GM19468 (cell line): ENCODE results near the gene CARD6.
"Not testable (repeated sequence)": the region's sequence is repeated elsewhere in the genome, so short reads cannot be mapped to it uniquely, and the experiment has no call there.

Experiments
- ATAC-seq: cut with Tn5 transposase; IDR thresholded peaks from one replicate; pipeline ENCODE4 v1.9.1; 2021; ENCODE audit warnings: mild to moderate bottlenecking, moderate library complexity, moderate number of reproducible peaks; ENCODE audit not compliant: unreplicated experiment; ENCODE audit errors: extremely low read depth

The CARD6 gene

DNA sequence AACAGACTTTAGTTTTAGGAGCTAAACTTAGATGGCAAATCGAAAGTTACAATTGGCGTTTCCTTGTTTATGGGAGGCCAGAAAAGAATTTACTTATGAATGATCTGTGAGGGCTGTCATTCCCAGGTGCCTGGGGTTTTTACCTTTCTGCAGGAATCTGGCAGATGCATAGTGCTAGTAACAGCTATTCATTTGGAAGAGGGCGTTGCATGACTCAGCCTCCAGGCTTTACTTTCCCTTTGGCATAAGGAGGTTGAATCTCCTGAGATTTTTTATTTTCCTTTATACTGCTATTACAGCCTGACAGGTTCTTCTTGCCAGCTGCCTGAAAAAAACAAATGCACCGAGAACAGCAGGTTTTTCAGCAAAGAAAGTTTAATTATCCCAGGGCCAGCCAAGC is 30.0 kb downstream of the CARD6 start:
- ATAC-seq = no peak

DNA sequence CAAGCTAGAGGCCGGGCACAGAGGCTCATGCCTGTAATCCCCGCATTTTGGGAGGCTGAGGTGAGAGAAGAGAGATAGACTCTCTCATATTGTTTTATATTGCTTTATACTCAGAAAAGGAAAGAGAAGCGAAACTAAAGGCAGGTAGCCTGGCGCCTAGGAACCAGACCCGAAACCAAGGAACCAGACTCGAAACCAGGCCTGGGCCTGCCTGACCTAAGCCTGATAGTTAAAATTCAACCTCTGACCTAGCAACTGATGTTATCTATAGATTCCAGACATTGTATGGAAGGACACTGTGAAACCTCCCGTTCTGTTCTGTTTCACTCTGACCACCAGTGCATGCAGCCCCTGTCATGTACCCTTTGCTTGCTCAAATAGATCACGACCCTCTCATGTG is 31.1 kb downstream of the CARD6 start:
- not testable (repeated sequence) for ATAC-seq

DNA sequence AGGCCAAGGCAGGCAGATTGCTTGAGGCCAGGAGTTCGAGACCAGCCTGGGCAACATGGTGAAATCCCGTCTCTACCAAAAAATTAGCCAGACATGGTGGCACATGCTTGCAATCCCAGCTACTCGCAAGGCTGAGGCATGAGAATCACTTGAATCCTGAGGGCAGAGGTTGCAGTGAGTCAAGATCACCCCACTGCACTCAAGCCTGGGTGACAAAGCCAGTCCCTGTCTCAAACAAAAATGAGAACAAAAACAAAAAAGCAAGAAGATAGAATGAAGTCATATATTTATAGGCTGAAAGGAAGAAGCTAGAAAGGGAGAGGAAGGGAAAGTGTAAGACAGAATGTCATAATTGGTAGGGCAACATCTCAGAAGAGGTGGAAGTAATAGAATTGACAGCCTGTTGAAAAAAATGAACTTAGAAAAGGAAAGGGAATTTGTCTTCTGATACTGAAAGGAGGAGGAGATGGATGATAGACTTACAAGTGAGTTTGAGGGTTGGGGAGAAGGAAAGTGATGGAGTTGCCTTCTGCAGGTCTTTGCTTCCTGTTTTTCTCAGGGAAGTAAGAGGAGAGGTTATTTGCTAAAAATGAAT is 32.2 kb downstream of the CARD6 start:
- ATAC-seq = no peak

DNA sequence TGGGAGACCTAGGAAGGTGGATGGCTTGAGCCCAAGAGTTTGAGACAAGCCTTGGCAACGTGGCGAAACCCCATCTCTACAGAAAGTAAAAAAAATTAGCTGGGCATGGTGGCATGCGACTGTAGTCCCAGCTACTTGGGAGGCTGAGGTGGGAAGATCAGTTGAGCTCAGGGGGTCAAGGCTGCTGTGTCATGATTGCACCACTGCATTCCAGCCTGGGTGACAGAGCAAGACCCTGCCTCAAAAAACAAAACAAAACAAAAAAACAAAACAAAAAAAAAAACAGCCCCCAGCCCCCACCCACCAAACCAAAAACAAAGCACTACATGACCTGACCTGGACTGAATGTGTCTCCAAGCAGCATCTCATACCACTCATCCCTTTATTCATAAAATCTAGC is 34.8 kb downstream of the CARD6 start:
- ATAC-seq = no peak

DNA sequence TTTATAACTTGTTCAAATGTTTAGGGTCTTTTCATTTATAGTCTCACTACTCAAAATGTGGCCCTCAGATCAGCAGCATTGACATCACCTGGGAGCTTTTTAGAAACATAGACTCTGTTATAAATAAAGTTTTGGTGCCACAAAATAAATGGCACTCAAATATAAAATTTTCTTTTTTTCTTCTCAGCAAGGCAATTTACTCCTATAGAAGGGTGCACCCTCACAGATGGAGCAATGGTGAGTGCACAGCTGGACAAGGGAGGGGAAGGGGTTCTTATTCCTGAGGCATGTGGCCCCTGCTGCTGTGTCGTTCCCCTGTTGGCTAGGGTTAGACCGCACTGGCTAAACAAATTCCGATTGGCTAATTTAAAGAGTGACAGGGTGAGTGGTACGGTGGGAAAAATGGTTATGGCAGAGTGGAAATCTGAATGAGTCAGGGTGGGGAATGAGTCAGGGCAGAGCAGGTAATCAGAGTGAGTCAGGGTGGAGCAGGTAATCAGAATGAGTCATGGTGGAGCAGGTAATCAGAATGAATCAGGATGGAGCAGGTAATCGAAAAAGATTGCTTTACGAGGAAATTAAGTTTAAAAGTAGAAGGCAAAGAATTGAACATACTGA is 36.3 kb downstream of the CARD6 start:
- ATAC-seq = no peak

DNA sequence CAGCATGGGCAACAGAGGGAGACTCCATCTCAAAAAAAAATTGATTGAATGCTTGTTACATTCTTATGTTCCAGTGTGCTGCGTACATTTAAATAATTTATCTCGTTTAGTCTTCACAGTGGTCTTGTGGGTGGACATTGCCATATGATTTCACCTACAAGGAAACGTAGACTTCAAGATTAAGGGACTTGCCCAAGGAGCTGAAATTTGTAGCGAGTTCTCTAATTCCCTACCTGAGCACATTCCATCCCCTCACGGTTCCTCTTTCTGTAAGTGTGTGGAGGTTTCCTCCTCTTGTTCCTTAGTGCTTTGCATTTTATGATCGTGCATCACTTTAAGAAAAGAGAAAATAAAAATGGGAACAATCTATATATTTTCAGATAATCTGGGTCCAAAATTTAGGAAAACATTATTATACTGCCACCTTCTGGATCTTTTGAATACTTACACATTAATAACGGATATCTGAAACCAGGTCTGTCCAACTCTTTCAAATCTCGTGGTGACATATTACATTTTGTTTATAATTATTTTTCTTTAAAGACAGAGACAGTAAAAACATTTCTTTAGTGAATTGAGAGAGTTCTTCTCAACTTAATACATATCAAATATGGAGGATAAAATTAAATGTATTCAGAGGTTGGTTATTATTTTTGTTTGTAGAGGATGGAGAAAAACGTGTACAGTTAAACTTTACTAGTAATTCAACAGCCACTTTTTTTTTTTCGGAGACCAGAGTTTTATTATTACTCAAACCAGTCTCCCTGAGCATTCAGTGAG is 38.2 kb downstream of the CARD6 start:
- no peak for ATAC-seq

DNA sequence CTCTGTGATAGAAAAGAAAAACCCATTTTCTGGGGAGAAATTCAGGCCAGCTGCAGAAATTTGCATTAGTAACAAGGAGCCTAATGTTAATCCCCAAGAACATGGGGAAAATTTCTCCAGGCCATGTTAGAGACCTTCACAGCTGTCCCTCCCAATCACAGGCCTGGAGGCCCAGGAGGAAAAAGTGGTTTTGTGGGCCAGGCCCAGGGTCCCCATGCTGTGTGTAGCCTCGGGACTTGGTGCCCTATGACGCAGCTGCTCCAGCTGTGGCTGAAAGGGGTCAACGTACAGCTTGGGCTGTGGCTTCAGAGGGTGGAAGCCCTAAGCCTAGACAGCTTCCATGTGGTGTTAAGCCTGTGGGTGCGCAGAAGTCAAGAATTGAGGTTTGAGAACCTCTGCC is 41.1 kb downstream of the CARD6 start:
- ATAC-seq = no peak

DNA sequence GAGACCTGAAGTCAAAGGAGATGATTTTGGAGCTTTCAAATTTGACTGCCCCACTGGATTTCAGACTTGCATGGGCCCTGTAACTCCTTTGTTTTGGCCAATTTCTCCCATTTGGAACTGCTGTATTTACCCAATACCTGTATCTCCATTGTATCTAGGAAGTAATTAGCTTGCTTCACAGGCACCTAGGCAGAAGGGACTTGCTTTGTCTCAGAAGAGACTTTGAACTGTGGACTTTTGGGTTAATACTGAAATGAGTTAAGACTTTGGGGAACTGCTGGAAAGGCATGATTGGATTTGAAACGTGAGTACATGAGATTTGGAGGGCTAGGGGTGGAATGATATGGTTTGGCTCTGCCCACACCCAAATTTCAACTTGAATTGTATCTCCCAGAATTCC is 41.9 kb downstream of the CARD6 start:
- not testable (repeated sequence) for ATAC-seq

DNA sequence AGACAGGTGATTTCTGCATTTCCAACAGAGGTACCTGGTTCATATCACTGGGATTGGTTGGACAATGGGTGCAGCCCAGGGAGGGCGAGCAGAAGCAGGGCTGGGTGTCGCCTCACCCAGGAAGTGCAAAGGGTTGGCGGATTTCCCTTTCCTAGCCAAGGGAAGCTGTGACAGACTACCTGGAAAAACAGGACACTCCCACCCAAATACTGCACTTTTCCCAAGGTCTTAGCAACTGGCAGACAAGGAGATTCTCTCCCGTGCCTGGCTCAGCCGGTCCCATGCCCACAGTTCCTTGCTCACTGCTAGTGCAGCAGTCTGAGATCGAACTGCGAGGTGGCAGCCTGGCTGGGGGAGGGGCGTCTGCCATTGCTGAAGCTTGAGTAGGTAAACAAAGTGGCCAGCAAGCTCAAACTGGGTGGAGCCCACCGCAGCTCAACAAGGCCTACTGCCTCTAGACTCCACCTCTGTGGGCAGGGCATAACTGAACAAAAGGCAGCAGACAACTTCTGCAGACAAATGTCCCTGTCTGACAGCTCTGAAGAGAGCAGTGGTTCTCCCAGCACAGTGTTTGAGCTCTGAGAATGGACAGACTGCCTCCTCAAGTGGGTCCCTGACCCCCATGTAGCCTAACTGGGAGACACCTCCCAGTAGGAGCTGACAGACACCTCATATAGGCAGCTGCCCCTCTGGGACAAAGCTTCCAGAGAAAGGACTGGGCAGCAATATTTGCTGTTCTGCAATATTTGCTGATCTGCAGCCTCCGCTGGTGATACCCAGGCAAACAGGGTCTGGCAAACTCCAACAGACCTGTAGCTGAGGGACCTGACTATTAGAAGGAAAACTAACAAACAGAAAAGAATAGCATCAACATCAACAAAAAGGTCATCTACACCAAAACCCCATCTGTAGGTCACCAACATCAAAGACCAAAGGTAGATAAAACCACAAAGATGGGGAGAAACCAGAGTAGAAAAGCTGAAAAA is 54.6 kb downstream of the CARD6 start:
- not testable (repeated sequence) for ATAC-seq

DNA sequence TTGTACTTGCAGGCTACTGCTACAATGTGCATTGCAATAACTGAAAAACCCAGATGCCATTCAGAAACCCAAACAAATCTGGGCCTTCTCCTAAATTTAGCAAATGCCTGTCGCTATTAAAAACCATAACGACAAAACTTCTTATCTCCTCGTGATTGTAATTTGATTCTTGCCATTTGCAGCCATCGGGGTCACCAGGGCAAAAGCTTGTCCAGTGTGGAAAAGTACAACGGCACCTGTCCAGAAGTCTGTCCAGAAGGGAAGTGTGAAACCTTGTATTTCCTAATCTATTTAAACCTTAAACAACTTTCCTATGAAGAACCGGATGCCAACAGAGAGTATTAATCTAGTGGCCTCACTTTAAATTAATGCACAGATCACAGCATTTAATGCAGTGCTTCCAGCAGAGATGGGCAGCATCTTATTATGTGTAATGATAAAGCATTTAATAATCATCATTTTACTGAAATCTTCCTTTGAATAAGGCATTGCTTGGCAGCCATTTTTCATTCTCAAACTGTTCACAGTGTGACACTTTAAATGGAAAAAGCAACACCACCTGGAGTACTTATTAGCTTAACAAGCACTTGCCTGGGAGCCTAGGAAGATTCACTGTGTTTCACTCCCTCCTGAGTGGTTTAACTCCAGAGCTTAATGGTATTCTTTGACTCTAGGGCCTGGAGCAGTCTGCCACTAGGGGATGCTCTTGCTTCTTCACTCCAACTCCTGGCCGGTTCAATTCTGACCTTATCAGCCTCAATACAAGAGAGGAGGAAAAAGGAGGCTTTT is 63.2 kb downstream of the CARD6 start:
- no peak for ATAC-seq

DNA sequence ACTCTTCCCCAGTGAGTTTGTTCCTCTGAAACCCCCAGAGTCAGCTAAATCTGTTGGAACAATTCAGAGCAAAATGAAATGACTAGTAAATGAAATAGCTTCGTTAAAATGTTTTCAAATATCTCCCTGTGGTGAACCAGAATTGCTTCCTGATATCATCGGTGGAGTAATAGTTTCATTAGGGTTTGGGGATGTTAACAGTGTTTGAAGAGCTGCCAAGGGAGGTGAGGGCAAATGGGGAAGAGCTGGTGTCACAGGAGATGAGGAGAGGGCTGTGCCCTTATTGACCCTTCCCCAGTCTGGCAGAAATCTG is 63.8 kb downstream of the CARD6 start:
- no peak for ATAC-seq

DNA sequence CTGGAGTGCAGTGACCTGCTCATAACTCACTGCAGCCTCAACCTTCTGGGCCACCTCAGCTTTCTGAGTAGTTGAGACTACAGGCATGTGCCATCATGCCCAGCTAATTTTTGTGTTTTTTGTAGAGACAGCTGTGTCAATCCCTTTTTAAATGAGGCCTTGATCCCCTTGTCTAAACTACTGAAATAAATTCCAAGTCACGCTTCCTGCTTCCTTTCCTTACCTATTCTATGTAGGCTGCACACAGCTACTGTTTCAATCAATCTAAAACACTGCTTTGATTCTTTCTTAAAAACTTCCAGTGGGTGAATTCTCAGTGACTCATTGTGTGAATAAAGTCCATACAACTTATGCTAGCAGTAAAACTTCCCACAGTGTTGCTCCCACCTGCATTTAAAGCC is 65.2 kb downstream of the CARD6 start:
- no peak for ATAC-seq

DNA sequence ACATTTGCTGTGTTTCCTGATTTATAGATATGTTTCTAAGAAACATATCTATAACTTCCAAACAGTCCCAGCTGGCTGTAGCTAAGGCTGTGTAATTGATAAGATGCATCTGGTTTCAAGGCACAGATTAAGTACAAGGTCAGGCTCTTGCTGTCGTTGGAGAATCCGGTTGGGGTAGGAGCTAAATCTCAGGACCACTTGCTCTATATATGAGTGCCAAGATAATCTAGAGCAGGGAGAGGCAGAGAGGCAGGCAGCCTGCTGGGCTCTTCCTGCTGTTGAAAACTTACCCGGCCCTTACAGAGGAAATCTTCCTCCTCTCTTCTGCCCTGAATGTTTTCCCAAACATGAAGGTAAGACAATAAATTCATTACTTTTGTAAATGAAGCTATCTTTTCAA is 68.1 kb downstream of the CARD6 start, which contains the start of gene C7:
Gene C7 (plus strand): TSS at position 234 of the 400 bp plus-strand sequence. CDS start 114 bp downstream, at position 348.
- no peak for ATAC-seq

DNA sequence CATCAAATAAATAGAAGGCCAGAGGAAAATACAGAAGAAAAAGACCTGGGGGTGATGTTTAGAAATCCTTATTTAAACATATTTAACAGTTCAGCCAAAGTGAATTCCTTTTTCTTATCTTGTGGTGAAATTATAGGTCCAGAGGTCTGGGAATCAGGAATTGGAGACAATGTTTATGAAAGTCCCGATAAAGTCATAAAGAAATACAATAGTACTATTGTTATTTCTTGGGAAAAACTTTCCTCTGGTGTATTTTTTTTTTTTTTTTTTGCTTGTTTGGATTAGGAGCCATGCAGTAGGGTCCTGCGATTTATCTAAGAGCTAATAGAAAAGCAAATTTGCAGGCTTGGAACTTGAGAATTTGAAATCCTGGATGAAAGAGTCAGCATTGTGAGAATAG is 68.6 kb downstream of the CARD6 start:
- ATAC-seq = no peak
